ENCODE results near the gene ABCC4.
"Not testable (repeated sequence)": the region's sequence is repeated elsewhere in the genome, so short reads cannot be mapped to it uniquely, and the experiment has no call there.

The ABCC4 gene

GRCh38 chr13:95298971-95299621, 2.2 kb downstream of the ABCC4 start:
- DNase-seq = no peak

- no peak for DNase-seq
These were observed 2.9 kb downstream of the ABCC4 start for GRCh38 chr13:95298169-95298965.

- peak; percentile 7 for DNase-seq
These were observed 4.8 kb downstream of the ABCC4 start for GRCh38 chr13:95296326-95296925.

GRCh38 chr13:95295026-95295425, 6.2 kb downstream of the ABCC4 start:
- DNase-seq = no peak

- DNase-seq = no peak
These were observed 8.6 kb downstream of the ABCC4 start for GRCh38 chr13:95292622-95293021.

- not testable (repeated sequence) for DNase-seq
These were observed 11.3 kb downstream of the ABCC4 start for GRCh38 chr13:95289901-95290300.

- no peak for DNase-seq
These were observed 12.2 kb downstream of the ABCC4 start for GRCh38 chr13:95289020-95289444.

GRCh38 chr13:95284436-95284835, 16.8 kb downstream of the ABCC4 start:
- DNase-seq = no peak

- no peak for DNase-seq
These were observed 22.2 kb downstream of the ABCC4 start for GRCh38 chr13:95279016-95279415.

GRCh38 chr13:95276037-95276505, 25.2 kb downstream of the ABCC4 start:
- no peak for DNase-seq

GRCh38 chr13:95275322-95276036, 25.8 kb downstream of the ABCC4 start:
- DNase-seq = no peak

GRCh38 chr13:95273592-95274132, 27.6 kb downstream of the ABCC4 start:
- not testable (repeated sequence) for DNase-seq

GRCh38 chr13:95272076-95272475, 29.2 kb downstream of the ABCC4 start:
- DNase-seq = not testable (repeated sequence)

GRCh38 chr13:95269756-95270155, 31.5 kb downstream of the ABCC4 start:
- DNase-seq = no peak

- DNase-seq = not testable (repeated sequence)
These were observed 32.7 kb downstream of the ABCC4 start for GRCh38 chr13:95268343-95269065.

GRCh38 chr13:95267662-95268342, 33.4 kb downstream of the ABCC4 start:
- no peak for DNase-seq

- no peak for DNase-seq
These were observed 37.0 kb downstream of the ABCC4 start for GRCh38 chr13:95264225-95264624.

GRCh38 chr13:95262837-95263384, 38.3 kb downstream of the ABCC4 start:
- DNase-seq = no peak

- DNase-seq = no peak
These were observed 39.3 kb downstream of the ABCC4 start for GRCh38 chr13:95261956-95262355.

- no peak for DNase-seq
These were observed 41.2 kb downstream of the ABCC4 start for GRCh38 chr13:95260031-95260525.

GRCh38 chr13:95258619-95259194, 42.5 kb downstream of the ABCC4 start:
- no peak for DNase-seq

Measured in stimulated activated naive CD4-positive, alpha-beta T cell treated with Interleukin-2 at 50 U/mL for 16 hours (primary cell).